ENCODE results near the gene EXOSC5. TPM values are rescaled to one million over a fixed set of nuclear protein-coding genes. Genes with fewer than 3 reads are reported as not detected.

EXOSC5 gene
- total and polyA plus RNA-seq, 9 of the 15 experiments (the other 6 are each of a cell fraction or from before 2014, with no cell fraction given): 10.9 to 75.5 (median 37.8) TPM

DNA sequence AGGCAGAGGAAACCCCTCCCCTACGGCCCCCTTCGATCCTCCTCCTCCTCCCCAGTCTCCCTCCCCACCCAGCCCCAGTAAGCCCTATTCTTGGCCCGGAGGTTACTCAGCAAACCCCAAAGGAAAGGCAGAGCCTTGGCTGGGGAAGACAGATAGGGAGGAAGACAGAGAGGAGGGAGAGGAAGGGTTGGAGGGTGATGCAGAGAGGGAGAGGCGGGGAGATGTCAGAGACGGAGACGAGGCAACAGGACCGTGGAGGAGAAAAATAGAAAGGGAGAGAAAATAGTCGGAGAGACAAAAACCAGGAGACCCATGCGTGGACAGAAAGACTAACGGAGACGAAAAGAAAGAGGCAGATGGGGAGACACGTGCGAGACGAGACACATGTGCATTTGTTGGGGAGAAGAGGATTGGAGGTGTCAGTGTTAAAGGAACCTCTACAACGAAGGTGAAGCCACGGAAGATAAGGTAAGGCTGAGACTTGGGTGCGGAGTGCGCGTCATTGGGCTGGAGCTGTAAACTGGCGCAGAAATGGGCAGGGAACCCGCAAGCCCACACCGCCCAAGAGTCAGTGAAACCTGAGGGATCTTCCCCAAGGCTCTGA is 46.3 kb downstream of the EXOSC5 start (continued):
- 0 out of 2 replicates have a peak, but pooled peaks have one; percentile 17 for TF ChIP-seq TEAD4 (IDR thresholded peaks at IDR 0.05; ENCODE audit: low read length)
- no peak for TF ChIP-seq TEAD4 (CRISPR knock-in tag; IDR thresholded peaks at IDR 0.05; ENCODE audit: borderline replicate concordance)
- TF ChIP-seq HNRNPL (IDR thresholded peaks at IDR 0.05; ENCODE audit: low read depth, low read length): no peak
- peak; percentile 94 for TF ChIP-seq NKRF (IDR thresholded peaks at IDR 0.05; ENCODE audit: borderline replicate concordance)
- no peak for TF ChIP-seq ZNF609 (CRISPR knock-in tag; IDR thresholded peaks at IDR 0.05; ENCODE audit: borderline replicate concordance)
- TF ChIP-seq, protein P1, sequence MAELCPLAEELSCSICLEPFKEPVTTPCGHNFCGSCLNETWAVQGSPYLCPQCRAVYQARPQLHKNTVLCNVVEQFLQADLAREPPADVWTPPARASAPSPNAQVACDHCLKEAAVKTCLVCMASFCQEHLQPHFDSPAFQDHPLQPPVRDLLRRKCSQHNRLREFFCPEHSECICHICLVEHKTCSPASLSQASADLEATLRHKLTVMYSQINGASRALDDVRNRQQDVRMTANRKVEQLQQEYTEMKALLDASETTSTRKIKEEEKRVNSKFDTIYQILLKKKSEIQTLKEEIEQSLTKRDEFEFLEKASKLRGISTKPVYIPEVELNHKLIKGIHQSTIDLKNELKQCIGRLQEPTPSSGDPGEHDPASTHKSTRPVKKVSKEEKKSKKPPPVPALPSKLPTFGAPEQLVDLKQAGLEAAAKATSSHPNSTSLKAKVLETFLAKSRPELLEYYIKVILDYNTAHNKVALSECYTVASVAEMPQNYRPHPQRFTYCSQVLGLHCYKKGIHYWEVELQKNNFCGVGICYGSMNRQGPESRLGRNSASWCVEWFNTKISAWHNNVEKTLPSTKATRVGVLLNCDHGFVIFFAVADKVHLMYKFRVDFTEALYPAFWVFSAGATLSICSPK (IDR thresholded peaks at IDR 0.05; ENCODE audit: borderline replicate concordance): peak; percentile 97; the same call in 1 of the 2 replicates
- TF ChIP-seq TBP (optimal IDR thresholded peaks at IDR 0.05; ENCODE audit: low read depth, low read length): peak; percentile 22
- TF ChIP-seq CHCHD3 (CRISPR knock-in tag; IDR thresholded peaks at IDR 0.05): no peak
- TF ChIP-seq, protein P2, sequence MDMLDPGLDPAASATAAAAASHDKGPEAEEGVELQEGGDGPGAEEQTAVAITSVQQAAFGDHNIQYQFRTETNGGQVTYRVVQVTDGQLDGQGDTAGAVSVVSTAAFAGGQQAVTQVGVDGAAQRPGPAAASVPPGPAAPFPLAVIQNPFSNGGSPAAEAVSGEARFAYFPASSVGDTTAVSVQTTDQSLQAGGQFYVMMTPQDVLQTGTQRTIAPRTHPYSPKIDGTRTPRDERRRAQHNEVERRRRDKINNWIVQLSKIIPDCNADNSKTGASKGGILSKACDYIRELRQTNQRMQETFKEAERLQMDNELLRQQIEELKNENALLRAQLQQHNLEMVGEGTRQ (CRISPR knock-in tag; IDR thresholded peaks at IDR 0.05): no peak
- no peak for TF ChIP-seq ZNF143 (CRISPR knock-in tag; IDR thresholded peaks at IDR 0.05)
- TF ChIP-seq TCF15 (CRISPR knock-in tag; IDR thresholded peaks at IDR 0.05): no peak
- no peak for TF ChIP-seq PHTF2 (CRISPR knock-in tag; IDR thresholded peaks at IDR 0.05)
- no peak for TF ChIP-seq GABPB2 (CRISPR knock-in tag; conservative IDR thresholded peaks at IDR 0.05)
- TF ChIP-seq EP300 (IDR thresholded peaks at IDR 0.05; ENCODE audit: low read length): peak; percentile 50; the same call in 1 of the 2 replicates
- TF ChIP-seq ZNF232 (CRISPR knock-in tag; IDR thresholded peaks at IDR 0.05): no peak
- no peak for TF ChIP-seq XRCC3 (IDR thresholded peaks at IDR 0.05)
- peak in 1 of 2 experiments; percentile 68; a peak in 3 of 4 replicates for TF ChIP-seq RCOR1 (IDR thresholded peaks at IDR 0.05; ENCODE audit: borderline replicate concordance in 1 of 2, low read depth in 2 of 2, low read length in 2 of 2)
